SIG-M5 (cell line): ENCODE measurements around the gene STX19.
"Not testable (repeated sequence)": the region's sequence is repeated elsewhere in the genome, so short reads cannot be mapped to it uniquely, and the experiment has no call there.

Source experiments
- DNase-seq: peaks from one replicate; lab custom pipeline; 2025; lab: John Stamatoyannopoulos, UW

The STX19 gene, protein sequence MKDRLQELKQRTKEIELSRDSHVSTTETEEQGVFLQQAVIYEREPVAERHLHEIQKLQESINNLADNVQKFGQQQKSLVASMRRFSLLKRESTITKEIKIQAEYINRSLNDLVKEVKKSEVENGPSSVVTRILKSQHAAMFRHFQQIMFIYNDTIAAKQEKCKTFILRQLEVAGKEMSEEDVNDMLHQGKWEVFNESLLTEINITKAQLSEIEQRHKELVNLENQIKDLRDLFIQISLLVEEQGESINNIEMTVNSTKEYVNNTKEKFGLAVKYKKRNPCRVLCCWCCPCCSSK

DNA sequence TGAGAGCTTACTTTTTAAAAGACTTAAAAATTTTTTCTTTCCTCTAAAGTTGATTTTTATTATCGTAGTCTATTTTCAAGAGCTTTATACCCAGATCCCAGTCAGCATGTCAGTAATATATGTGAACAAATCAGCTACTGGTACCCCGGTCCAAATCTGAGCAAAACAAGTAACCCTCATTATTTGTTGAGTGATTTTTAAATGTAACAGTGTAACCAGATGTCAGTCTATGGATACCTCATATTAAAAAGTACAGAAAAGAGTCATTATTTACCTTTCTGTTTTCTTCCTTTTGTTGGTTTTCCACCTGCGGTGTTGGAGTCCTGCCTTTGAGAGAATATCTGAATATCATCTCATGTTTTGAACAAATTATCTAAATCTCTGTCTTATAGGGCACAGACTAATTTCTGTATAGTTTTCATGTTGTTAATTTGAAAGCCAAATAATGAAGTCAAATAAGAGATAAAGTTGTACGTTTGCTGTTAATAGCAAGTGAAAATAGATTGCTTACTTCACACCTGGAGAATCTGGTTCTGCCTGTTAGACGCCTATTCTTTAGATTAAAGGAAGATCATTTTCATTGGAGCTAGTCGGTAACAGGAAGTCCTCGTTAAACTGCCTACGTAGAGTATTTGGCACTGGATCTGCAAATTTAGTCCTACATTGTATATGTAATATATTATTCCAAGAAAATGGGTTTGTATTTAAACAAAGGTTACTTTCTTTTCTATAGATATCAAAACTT lies at the start of gene STX19:
TSS of gene STX19 (minus strand) at position 505 of the 745 bp plus-strand sequence. CDS start 13,328 bp downstream, outside the sequence.
- DNase-seq = no peak

DNA sequence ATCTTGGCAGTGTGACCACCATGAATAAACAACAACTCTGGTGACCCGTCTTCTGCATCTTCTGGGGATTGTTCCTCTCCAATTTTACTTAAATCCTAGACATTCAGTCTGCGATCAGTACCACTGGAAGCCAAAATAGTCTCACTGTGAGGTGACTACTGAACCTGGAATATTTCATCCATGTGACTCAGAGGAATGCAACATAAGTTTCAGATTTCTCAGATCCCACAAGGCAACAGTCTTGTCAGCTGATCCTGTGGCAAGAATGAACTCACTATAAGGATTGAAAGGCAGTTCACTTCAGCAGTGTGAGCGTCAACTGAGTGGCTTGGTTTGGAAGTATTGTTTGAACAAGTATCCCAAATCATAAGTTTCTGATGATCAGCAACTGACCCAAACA lies 47.7 kb upstream of the STX19 start:
- DNase-seq = no peak

DNA sequence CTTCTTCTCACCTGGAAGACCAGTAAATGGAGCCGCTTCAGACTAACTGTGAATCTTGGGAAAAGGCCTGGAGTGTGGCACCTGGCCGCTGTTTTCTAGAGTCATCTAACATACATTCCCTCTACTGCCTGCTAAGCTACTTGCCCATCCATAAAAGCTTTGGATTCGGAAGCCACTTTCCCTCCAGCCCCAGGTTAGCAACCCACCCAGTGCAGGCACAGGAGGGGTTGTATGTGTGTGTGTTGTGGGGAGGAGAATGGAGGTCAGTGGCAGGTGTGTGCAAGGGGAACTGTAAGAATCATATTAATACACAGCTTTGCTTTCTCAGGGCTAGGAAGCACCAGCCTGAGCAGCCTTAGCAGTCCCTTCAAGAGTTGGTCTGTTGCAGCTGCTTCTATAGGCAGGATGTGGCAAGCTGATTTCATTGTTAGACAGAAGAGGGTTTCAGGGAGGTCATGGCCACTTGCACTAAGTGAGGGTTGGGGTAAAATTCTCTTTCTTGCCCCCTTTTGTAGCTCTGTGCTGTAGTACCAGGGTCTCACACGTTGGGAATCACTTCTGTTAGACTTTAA lies 43.4 kb upstream of the STX19 start:
- DNase-seq = no peak

DNA sequence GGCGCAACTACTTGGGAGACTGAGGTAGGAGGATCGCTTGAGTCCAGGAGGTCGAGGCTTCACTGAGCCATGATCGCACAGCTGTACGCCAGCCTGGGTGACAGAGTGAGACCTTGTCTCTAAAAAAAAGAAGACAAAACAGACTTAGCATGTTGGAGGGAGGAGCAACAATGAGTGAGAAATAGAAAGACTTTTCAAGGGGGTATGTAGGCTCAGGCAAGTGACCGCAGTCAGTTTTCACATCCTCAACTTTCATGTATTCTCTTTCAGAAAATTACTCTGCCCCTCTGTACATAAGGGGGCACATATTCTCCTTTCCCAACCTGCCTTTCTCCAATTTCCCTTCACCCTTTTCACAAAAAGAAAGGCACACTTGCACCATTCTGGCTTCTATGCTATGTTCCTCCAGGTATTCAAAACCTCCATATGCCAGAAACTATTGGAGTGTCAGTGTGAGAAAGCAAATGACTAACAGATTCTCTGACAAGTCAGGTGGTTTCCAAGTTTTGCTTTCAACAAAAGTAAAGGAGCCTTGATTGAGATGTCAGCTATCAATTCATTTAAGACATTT lies 42.0 kb upstream of the STX19 start:
- no peak for DNase-seq

DNA sequence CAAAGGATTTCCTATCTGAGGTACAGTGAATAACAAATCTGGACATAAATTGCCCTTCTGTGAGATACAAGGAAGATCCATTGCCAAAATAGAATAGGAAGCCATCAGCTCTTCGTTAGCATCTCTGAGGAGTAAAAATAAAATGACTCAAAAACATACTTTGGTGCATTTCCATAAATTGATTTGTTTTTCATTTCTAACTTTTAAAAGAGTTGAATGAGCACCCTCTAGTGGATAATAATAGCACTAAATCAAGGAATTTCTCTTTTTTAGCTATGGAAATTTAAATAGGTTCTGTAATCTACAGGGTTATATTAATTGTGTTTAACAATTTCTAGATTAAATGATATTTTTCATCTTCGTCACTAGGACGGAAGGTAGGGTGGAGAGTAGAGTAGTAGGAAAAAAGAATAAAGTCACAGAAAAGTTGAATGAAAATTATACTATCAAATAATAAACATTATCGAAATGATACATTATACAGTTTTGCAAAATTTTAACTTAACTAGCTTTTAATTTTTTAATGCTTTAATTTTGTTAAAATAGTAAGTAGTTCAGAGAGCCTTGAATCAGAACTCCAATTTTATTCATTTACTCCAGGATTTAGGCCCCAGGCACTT lies 40.9 kb upstream of the STX19 start:
- no peak for DNase-seq

DNA sequence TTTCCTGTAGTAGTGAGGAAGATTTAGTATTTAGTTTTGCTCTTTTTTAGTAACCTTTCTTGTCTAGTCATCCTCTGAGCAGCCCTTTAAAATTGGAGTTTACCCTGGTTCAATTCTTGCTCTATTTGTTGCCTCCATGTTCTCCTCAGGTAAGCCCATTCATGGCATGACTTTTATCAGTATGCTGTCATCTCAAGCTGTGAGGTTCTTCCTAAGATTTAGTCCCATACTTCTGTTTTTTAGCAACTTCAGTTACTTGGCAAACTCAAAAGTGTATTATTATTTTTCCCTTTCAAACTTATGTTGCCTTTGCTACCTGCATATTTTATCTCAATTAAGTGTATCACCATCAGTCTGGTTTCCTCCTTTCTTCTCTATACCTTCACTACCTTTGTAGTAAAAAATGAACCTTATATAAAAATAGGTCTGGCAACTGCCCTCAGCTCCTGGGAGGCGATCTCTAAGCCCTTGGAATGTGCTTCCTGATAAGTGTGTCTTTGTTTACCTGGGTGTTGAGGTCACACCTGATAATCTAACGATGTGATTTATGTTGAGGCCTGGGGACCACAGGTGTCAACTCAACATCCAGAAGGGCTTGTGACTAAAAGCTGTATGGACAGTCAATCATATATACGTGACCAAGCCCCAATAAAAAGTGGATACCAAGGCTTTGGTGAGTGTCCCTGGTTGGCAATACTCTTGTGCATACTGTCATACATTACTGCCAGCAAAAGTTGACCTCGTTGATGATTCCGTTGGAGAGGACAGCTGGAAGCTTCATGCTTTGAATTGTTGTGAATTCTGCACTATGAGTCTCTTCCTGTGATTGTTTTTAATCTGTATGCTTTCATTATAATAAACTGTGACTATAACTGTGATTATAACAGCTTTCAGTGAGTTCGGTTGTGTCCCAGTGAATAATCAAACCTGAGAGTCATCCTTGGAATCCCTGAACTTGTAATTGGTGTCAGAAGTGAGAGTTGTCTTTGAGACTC lies 38.4 kb upstream of the STX19 start:
- DNase-seq = no peak

DNA sequence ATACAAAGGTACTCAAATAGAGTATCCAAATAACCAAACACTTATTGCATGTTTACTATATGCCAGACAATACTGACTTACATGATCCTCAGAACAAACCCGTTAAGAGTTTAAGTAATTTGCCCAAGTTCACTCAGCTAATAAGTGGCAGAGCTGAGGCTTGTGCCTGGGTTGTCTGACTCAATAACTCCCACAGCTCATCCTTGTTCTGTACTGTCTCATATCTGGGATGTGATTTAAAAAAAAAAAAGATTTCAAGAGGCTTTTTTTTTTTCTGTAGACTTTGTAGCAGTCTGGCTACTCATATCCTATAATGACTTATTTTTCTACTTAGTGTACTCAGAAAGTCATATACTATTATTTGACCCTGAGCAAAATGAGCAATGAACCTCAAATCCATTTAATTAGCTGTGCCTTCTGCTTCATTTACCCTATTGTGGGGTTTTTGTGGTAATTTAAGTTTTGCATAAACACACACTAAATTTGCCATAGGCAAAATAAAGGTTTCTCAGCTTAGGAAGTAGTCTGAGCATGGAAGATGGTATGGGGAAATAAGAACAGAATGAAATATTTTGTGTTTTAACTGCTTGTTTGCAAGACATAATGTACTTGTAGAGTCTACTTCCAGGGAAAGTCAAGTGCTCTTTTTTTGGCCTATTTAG lies 37.6 kb upstream of the STX19 start:
- no peak for DNase-seq

DNA sequence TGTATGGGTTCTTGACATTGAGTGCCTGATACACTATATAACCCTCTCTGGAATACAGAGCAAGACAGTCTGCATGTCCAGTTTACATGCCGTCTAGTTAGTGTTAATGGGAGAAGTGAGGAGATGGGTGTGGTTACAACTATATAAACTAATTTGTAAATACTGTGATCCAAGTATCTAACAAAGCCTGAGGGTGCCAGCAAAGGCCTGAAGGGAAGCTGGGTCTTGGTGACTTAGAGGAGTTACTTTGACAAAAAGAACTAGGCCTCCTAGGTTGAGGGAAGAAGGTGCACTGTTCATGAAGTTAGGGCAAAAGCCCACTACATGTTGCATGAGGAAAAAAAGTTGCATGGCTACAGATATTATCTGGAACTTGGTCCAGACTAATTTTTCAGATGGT lies 36.7 kb upstream of the STX19 start:
- DNase-seq = no peak

DNA sequence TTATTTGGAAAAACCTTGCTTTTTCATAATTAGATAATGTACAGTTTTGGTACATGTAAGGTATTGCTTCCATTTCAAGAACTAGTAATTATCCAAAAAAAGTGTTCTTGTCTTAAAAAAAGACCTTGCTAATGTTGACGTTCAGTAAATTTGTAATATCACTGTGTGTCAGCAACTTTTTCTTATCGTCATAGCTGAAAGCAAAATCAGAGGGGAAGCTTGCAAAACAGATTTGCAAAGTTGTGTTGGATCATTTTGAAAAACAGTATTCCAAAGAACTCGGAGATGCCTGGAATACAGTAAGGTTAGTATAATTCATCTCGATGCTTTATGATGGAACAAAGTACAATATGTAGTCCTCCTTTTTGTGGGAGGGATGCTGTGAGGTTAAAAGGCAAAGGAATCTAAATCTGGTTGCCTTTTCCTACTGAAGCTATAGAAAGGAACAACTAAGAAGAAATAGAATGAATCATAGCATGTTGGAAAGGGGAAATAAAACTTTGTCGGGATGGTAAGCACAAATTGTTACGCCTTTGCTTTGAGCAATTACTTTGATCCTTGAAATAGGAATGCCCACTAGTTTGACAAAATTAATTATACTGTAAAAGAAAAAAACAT lies 36.0 kb upstream of the STX19 start:
- DNase-seq = no peak

DNA sequence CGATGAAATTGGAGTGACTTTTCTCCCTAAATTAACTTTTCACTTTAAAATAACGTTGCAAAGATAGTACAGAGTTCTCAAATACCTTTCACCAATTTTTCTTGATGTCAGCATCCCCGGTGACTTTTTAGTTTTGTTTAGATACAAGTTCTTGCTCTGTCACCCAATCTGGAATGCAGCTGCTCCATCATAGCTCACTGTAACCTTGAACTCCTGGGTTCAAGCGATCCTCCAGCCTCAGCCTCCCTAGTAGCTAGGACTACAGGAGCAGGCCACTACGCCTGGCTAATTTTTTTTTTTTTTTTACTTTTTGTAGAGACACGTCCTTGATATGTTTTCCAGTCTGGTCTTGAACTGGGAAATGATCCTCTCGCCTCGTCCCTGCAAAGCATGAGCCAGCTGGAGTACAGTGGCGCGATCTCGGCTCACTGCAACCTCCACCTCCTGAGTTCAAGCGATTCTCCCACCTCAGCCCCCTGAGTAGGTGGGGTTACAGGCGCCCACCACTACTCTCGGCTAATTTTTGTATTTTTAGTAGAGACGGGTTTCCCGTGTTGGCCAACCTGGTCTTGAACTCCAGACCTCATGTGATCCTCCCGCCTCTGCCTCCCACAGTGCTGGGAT lies 35.2 kb upstream of the STX19 start:
- DNase-seq = no peak

DNA sequence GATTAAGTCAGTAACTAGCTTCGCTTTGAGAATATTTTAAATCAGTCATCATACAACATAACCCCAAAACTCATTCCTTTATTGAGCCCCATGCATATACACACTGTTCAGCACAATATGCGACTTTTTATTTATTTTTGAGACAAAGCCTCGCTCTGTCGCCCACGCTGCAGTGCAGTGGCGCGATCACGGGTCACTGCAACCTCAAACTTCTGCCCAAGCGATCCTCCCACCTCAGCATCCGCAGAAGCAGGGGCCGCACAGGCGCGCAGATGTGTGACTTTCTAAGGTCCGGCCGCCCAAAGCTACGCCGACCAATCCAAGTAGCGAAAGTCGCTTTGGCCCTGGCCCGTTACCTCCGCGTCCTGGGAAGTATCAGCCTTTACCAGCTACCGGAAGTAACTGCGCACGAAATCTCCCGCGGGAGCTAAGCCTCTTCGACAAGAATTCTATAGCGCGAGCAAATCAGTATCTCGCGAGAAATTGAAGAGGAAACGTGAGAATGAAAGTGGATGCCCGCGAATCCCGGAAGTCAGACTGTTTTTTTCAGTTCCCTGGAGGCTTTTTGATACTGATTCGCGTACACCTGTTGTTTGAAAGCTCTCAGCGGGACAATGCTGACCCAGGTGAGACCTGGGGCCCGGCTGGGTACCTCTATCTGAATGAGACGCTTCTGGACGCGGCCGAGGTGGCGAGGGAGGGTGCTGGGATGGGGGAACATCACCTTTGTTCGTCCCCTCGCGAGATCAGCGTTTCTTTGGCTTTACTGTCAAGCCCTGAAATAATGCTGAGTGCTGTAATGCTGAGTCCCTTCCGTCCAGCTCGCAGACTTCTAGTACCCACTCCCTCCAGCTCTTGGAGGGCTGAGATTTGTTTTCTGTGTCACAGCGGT lies 34.4 kb upstream of the STX19 start, which contains the start of the genes DHFR2 and NSUN3:
TSS of gene DHFR2 (minus strand) at position 404 of the 892 bp plus-strand sequence. CDS start 1,405 bp downstream, outside the sequence.
TSS of gene NSUN3 (plus strand) at position 549 of the 892 bp plus-strand sequence. CDS start at position 615, 66 bp downstream.
- peak; percentile 86 for DNase-seq

DNA sequence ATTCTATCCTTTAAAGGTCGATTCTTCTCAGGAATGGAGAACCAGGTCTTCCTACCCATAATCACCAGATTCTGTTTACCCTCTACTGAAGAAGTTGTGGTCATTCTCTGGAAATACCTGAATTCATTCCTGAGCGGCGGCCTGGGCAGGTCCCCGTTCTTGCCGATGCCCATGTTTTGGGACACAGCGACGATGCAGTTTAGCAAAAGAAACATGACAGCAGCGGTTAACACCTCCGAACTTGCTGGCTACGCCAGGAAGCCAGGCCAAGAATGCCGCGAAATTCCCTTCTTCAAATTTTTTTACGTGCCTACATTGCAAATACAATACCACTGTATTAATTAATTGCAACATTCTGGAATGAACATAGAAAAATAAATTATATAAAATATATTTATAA lies 32.9 kb upstream of the STX19 start:
- DNase-seq = no peak

DNA sequence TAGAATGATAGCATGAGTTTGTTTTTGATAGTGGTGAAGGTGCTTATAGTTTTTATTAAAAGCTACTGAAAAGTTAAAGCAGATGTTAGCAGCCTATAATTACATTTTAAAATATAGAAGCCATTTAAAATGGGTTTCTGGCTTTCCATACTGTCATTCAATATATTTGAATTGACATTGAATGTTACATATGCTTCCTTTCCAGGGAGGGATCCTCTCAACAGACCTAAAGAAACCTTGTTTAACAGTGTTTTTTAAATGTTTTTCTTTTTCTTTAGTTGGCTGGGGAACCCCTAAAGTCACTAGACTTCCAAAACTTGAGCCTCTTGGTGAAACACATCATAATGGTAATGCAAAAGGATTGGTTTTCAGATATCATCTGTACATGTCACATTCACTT lies 22.1 kb upstream of the STX19 start:
- DNase-seq = no peak

DNA sequence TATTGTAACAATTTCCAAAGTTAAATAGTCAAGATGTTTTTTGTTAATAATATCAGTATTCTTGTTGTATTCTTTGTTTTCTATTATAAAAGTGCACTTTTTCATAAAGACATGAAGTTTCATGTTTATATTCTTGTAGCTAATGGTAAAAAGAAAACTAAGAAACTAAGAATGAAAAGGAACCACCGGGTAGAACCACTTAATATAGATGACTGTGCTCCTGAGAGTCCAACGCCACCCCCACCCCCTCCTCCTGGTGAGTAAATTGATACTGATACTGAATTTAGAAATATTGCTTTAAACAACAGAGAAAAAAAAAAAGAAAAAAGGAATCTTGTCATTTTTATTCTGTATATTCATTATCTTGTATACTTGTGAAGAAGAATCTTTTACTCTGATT lies 20.9 kb upstream of the STX19 start:
- DNase-seq = no peak

DNA sequence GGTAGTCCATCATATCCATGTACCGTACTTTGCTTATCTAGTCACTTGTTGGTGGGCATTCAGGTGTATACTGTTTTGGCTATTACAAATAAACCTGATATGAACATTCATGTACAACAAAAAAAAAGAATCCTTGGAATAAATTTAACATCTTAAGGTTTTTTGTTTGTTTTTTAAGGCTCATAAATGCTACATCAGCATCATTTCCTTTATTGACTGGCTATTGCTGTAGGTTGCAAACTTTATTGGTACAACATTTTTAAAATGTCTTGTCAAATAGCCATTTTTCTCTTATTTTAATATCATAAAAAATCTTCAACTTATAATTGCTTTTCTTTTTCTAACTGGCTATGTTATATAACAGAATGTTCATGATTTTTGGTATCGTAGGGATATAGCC lies 18.1 kb upstream of the STX19 start:
- no peak for DNase-seq

DNA sequence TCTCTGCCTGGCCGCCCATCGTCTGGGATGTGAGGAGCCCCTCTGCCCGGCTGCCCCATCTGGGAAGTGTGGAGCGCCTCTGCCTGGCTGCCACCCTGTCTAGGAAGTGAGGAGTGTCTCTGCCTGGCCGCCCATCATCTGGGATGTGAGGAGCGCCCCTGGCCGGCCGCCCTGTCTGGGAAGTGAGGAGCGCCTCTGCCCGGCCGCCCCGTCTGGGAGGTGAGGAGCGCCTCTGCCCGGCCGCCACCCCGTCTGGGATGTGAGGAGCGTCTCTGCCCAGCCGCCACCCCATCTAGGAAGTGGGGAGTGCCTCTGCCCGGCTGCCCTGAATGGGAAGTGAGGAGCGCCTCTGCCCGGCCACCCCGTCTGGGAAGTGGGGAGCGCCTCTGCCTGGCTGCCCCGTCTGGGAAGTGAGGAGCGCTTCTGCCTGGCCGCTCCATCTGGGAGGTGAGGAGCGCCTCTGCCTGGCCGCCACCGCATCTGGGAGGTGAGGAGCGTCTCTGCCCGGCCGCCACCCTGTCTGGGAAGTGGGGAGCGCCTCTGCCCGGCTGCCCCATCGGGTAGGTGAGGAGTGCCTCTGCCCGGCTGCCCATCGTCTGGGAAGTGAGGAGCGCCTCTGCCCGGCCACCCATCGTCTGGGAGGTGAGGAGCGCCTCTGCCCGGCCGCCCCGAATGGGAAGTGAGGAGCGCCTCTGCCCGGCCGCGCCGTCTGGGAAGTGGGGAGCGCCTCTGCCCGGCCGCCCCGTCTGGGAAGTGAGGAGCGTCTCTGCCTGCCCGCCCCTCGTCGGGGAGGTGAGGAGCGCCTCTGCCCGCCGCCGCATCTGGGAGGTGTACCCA lies 15.9 kb upstream of the STX19 start:
- DNase-seq = not testable (repeated sequence)

DNA sequence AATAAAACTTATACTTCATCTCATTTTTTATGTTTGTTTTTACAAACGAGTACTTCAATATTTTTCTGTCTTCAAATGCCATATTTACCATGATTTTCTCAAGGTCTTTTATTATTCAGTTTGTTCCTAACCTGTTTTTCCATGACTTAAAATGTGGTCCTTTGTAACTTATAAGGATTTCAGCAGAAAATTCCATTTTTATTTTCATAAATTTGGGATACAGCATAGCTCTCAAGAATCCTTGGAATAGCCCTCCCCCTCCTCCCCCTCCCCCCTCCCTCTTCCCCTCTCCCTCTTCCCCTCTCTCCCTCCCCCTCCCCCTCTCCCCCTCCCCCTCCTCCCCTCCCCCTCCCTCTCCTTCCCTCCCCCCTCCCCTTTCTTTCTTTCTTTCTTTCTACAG lies 14.9 kb upstream of the STX19 start:
- DNase-seq = no peak
